Measurements from ENCODE around the gene SCART1. TPM values are rescaled to one million over a fixed set of nuclear protein-coding genes. Genes with fewer than 3 reads are reported as not detected.
"Not testable (repeated sequence)": the region's sequence is repeated elsewhere in the genome, so short reads cannot be mapped to it uniquely, and the experiment has no call there.

Gene SCART1
- total RNA-seq, 1 donor from 2014 or later, result 1.0 TPM

DNA sequence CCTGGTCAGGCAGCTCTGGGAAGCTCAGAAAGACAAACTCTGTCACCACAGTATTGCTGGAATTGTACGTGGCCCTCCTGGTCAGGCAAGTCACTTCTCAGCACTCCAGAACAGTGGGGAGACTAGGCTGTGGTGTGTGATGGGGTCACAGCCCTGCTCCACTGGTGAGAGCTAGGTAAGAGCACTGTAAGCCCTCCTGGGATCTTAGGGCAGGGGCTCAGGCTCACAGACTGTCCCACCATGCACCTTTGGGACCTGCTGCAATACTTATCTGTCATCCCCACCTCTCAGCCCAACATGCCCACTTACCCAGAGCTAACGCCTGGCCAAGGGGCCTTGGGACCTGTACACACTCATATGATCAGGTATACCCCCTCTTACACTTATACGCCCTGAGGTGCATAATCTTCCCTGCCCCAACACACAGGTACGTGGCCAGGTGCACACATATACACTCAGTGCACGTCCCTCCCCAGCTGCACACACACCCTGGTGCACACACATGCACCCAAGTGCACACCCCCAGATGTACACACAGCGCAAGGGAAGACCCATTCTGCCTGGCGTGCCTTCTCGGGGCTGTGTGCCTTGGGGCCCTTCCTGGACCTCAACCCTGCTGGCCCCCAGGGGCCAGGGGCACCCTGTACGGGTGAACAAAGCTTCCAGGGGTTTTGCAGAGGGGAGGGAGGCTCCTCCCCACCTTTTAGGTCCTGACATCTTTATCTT is 21.7 kb upstream of the SCART1 start:
- DNase-seq (ENCODE audit: low spot score); intact Hi-C loops (cut with DNase I): not testable (repeated sequence)

DNA sequence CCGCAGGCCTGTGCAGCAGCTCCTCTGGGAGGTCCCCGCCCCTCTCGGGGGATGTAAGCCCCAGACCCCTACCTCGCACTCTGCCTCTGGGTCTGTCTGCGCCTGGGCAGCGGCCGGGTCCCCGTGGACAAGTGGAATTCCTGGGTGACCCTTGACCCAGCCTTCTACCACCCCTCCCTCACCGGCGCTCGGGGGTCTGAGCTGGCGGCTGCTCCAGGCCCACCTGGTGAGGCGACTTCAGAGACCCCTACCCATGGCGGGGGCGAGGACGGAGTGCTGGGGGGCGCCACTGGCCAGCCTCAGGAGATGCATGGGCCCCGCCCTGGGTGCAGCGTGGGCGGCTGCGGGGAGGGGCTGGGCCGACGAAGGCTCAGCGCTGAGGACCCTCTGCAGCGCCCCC is 21.0 kb upstream of the SCART1 start:
- intact Hi-C loops (cut with DNase I); DNase-seq (ENCODE audit: low spot score): not testable (repeated sequence)

DNA sequence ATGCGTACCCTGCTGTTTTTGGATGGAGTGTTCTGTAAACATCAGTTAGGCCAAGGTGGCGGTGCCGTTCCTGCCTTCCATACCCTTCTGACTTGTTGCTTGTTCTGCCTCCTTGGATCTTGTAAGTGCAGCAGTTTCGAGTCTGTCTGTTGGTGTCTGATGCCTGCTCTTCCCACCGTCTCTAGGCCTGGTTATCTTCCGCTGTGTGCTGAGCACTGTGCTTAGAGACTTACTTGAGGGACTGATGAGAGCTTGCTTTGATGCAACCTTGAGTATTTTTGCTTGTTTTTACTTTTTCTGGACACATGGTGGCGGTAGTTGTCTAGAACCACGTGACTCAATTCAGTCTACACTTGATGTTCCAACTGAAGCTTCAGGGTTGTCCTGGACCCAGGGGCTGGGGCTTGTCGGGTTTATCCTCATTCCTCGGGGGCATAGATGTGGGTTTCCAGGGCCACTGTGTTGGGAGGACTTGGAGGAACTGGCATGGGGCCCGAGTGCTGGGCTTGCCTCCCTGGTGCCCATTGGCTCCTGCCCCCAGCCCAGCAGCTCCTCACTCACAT is 15.0 kb upstream of the SCART1 start:
- DNase-seq (ENCODE audit: low spot score), result peak; percentile 69
- intact Hi-C loops (cut with DNase I), result loop anchor here (5.0 kb wide), 1 partner anchor 84 kb away; no protein-coding TSS in a partner anchor

DNA sequence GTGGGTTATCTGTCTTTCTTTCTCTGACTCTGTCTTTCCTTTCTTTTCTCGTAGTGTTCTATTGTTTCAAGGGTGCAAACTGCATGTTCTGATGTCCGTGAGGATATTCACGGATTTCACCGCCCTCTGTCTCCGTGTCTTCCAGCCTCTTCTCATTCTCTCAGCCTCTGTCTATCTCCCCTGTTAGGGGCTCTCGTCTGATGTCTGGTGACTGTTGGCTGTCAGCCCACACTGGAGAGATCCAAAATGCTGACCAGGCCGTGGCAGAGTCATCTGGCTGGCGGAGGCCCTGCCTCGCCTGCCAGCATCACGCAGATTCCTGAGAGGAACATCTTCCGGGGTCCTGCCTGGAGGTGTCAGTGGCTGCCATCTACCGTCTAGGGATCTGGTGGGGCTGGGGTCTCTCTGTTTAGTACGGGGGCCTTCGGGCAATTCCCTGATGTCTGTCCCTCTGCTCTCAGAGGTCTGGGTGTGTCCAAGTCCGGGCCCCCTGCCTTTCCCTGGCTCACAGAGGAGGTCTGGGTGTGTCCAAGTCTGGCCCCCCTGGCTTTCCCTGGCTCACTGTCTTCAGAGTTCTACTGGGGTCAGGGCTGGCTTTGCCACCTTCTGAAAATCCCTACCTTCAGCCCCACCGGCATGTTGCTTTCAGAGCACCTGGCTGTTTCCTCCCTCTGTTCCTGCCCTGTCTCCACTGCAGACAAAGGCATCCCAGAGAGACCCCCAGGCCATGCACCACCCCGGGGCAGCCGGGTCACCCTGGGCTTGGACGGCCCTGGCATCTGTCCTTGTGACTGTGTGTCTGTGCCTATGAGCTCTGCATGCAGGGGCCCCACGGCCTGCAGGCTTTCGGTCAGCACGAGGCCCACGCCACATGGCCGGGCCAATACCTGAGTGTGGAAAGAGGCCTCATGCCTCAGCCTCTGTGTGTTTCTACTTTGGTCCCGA is 14.0 kb upstream of the SCART1 start:
- peak; percentile 77 for DNase-seq (ENCODE audit: low spot score)
- intact Hi-C loops (cut with DNase I), result loop anchor here (5.0 kb wide), 1 partner anchor 83 kb away; no protein-coding TSS in a partner anchor

DNA sequence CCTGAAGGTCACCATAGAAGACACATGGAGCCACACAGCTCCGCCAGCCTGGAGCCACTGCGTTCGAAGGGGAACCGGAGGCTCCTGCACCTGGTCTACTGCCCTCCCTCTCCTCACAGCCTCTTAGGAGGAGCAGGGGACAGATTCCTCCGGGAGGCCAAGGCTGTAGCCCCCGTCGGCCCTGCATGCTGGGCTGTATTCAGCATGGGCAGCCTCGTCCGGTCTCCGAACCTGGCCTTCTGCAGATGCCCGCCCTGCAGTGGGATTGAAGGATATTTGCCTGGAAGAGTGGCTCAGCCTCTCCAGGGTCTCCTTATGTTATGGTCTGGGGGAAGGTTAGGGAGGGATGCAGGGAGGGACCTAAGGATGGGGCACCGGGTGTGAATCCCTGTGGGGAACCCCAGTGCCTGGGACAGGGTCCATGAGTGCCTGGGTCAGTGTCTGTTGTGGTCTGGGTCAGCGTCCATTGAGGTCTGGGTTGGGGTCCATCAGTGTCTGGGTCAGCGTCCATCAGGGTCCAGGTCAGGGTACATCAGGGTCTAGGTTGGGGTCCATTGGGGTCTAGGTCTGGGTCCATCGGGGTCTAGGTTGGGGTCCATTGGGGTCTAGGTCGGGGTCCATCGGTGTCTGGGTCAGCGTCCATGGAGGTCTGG is 13.0 kb upstream of the SCART1 start:
- intact Hi-C loops (cut with DNase I), result no loop called here
- peak; percentile 67 for DNase-seq (ENCODE audit: low spot score)

DNA sequence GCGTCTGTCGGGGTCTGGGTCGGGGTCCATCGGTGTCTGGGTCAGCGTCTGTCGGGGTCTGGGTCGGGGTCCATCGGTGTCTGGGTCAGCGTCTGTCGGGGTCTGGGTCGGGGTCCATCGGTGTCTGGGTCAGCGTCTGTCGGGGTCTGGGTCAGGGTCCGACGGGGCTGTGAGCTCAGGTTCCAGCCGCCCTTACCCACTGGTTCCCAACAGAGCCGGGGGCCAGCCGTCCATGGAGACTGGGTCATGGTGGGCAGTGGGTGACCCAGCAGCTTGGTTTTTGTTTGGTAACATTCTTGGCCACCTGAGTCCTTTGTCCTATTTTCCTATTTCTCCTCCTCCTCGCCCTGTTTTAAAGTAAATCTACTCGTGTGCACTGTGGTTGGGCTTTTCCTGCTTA is 12.4 kb upstream of the SCART1 start:
- peak; percentile 76 for DNase-seq (ENCODE audit: low spot score)

DNA sequence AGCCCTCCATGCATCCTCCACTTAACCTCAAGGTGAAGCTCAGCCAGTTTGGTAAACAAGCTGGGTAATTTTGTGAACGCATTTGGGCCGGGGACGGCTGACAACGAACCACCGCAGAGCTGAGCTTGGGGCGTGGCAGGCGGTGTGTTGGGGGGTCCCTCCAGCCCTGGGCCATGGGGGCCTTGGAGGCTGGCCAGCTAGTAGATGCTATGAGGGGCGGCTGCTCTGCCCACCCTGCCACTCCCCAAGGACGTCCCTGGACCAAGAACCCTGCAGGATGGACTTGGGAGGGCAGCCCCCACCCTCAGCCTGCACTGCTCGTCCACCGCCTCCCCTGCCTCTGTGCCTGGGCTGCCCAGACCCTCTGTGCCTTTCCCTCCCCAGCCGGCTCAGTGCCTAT is 12.0 kb upstream of the SCART1 start:
- intact Hi-C loops (cut with DNase I), result no loop called here
- peak; percentile 73 for DNase-seq (ENCODE audit: low spot score)

More for the DNA sequence above, 12.4 kb upstream of the SCART1 start:
- intact Hi-C loops (cut with DNase I), result not testable (repeated sequence)

DNA sequence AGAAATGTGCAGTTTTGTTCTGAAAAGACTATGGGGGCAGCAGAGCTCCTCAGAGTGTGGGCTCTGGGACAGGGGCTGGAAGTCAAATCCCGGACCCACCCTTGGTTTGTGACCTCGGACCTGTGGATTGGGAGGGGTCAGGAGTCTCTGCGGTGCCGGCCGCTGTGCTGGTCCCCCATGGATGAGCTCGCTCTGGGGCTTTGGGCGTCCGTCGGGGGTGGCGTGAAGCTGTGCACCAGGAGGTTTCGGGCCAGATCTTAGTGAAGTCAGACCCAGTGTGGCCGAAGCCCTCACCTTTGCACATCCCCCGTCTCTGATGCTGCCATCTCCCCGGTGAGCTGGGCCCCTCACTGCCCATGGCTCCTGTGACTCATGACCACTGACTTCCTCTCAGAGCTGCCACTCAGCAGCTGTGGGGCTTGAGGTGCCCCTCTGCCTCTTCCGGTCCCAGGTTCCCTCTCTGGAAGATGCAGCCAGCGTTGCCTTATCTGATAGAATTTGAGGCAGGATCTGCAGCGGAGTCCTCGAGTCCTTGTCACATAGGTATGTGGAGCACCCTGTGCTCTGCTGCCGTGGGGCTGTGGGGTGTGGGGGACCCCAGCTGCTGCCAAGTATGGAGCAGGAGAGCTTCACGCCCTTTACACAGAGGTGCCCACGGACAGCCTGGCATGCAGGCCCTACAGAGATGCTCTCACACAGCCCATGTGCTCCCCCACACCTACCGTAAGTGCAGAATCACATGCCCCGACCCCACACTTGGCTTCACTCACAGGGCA is 11.4 kb upstream of the SCART1 start:
- DNase-seq (ENCODE audit: low spot score), result peak; percentile 75
- intact Hi-C loops (cut with DNase I), result no loop called here

DNA sequence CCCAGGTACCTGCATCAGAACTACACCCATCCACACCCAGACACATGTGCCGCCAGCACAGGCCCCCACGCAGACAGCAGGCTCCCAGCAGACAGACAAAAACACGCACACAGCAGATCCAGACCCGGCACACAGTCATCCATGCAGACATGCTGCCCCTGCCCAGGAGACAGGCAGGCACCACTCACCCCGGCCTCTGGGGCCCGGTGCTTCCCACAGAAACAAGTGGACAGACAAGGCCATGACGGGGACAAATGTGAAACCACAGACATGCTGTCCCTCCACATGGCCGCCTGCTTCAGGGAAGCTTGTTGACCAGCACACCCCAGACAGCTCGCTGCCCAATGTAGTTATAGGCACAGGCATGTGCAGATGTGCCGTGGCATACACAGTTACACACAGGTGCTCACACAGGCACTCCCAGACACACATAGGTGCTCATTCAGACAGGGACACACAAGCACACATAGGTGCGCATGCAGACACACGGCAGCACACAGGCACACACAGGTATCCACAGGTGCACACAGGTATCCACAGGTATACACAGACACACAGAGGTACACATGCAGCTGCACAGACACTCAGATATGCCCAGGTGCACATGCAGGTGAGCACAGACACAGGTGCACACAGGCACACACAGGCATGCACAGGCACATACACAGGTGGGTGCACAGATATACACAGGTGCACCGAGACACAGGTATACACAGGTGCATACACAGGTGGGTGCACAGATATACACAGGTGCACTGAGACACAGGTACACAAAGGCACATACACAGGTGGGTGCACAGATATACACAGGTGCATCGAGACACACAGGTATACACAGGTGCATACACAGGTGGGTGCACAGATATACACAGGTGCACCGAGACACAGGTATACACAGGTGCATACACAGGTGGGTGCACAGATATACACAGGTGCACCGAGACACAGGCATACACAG is 10.5 kb upstream of the SCART1 start:
- intact Hi-C loops (cut with DNase I), result no loop called here
- DNase-seq (ENCODE audit: low spot score), result peak; percentile 73

DNA sequence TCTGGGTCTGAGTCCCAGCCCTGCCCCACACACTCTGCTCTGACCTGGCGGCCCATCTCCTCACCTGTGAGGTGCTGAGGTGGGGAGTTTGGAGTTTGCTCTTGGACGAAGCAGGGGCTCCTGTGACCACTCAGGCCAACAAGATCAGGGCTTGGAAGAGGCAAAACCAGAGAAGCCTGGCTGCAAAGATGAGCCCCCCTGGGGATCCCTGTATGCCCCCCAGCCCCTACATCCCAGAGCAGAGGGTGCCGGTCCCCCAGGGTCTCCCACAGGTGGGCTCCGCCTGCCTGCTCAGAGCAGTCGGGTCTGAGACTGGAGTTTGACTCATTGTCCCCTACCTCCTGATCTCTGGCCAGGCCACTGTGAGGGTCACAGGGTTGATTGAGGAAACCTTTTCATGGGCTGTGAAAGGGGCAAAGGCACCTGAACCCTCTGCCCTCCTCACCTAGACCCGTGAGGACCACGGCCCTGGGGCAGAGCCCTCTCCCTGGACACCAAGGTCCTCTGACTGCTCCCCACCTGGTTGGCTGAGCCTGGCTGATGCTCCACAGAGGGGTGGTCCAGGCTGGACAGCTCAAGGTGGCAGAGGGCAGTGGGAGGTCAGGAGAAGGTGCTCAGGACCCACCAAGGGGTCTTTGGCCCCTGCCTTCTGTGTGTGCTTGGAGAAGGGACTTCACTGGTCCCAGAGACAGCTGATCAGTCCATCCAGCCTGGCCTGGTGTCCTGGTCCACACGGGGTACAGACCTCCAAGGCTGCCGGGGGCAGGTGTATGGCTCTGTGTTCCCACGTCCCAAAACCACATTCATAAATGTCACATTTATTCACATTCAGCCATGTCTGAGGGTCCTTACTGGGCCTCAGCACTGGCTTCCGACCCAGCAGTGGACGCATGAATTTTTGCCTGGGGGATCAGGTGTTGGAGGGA is 9.1 kb upstream of the SCART1 start:
- intact Hi-C loops (cut with DNase I), result no loop called here
- DNase-seq (ENCODE audit: low spot score), result peak; percentile 73

DNA sequence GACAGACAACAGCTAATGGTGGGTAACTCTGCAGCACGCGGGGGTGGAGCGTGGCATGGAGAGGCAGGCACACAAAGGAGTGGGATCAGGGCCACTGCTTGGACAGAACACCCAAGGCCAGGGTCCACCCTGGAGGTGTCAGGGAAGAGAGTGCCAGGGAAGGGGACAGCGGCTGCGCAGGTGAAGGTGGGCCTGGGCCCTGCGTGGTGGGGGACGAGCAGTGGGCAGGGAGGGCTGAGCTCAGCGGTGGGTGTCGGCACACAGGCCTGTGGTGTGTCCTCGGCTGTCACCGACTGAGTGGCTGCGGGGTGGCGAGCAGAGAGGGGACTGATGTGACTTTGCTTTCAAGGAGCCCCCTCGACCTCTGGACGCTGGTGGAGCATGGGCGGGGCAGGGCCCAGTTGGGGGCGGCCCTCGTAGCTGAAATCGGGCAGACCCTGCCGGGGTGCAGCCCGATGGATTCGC is 8.4 kb upstream of the SCART1 start:
- peak; percentile 74 for DNase-seq (ENCODE audit: low spot score)
- intact Hi-C loops (cut with DNase I), result no loop called here

DNA sequence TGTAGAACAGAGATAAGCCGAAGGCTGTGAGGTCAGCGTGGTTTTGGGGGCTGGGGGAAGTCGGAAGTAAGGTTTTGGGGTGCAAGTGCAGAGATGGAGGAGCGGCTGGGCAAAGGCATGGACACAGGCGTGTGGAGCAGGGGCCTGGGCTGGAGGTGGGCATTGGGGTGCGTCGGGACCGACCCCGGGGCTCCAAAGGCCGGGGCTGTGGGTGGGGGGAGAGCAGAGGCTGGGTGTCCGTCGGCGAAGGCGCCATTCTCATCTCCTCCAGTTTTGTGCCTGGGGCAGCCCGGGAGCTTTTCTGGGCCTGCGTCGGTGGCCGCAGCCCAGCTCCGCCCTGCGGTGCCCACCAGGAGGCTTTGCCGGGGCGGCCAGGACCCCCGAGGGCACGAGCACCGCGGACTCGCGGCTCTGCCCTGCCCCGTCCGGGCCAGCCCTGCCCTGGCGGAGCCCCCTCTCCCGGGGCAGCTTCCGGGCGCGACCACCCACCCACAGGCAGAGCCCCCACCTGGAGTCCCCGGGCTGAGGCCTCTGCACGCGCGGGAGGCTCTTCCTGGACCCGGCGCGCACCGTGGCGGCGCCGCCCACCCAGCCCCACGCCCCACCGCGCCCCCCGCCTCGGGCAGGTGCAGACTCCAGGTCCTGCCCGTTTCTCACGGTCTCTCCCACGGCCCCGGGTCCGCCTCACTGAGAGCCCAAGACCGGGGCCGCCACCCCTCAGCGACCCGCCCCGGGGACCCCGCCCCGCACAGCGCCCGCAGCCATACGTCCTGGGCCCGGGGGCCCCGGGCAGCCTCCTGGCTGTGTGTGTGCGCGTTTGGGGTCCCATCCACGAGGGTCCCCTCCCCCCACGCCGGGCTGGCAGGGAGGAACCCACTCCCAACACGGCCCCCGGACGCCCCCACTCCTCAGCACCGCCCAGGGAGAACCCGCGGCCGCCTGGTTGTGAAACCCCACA is 7.7 kb upstream of the SCART1 start:
- DNase-seq (ENCODE audit: low spot score), result no peak
- intact Hi-C loops (cut with DNase I), result no loop called here

DNA sequence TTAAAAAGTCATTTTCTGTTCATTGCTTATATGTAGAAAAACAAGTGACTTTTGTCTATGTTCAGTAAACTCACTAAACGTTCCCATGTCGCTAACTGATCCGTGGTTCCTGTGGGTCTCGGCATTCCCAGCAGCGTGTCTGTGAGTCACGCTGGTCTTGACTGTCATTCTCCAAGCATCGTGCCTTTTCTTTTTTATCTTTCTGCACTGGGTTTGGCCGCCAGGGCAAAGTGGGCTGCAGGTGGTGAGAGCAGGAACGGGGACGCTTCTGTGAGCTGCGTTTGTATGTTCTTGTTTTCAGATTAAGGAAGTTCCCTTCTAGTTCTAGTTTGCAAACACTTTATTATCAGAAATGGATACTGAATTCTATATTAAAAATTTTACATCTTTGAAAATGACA is 6.8 kb upstream of the SCART1 start:
- no peak for DNase-seq (ENCODE audit: low spot score)
- intact Hi-C loops (cut with DNase I), result no loop called here

DNA sequence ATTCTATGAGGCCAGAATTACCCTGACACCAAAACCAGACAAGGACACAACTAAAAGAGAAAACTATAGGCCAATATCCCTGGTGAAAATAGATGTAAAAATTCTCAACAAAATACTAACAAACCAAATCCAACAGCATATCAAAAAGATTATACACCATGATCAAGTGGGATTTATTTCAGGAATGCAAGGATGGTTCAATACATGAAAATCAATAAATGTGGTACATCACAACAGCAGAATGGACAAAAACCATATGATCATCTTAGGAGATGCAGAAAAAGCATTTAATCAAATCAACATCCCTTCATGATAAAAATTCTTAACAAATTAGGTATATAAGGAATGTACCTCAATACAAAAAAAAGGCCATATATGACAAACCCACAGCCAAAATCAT is 5.6 kb upstream of the SCART1 start:
- intact Hi-C loops (cut with DNase I), result no loop called here
- no peak for DNase-seq (ENCODE audit: low spot score)

DNA sequence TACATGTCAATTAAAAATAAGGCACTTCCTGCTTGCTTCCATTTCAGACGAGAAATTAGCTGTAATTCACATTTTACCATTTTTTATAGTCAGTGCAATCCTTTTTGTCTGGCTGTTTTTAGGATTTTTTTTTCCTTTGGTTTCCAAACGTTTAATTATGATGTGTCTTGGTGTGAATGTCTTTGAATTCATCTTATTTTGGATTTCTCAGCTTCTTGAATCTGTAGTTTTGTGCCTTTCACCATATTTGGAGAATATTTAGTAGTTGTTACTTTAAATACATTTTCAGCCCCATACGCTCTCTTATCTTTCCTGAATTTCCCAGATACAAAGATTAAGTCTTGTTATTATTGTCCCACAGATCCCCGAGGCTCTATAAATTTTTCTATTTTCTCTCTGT is 2.4 kb upstream of the SCART1 start:
- DNase-seq (ENCODE audit: low spot score), result no peak
- intact Hi-C loops (cut with DNase I), result loop anchor here (10.0 kb wide), 1 partner anchor 53 kb away; no protein-coding TSS in a partner anchor

DNA sequence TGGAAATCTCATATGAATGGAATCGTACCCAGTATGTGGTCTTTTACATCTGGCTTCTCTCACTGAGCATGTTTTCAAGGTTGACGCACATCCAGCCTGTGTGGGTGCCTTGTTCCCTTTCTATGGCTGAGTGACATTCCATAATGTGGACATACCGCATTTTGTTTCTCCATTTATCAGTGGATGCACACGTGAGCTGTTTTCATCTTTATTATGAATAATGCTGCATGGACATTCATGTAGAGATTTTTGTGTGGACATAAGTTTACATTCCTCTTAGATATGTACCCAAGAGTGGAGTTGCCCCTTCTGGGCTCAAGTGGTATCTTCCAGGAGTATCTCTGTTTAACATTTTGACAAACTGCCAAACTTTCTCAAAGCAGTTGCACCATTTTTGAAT is 1.3 kb upstream of the SCART1 start:
- intact Hi-C loops (cut with DNase I), result loop anchor here (10.0 kb wide), 1 partner anchor 52 kb away; no protein-coding TSS in a partner anchor

More for the DNA sequence above, 1.3 kb upstream of the SCART1 start:
- DNase-seq (ENCODE audit: low spot score), result no peak

Data from cardiac septum (tissue), 1 donor.